Fibroblast of skin of back (primary cell): Measurements from ENCODE around the gene CEP70.
"Not testable (repeated sequence)": the region's sequence is repeated elsewhere in the genome, so short reads cannot be mapped to it uniquely, and the experiment has no call there.

Experiments used
- DNase-seq: peaks from one replicate; pipeline ENCODE4 v3.0.0-alpha.2; 2013

The CEP70 gene

DNA sequence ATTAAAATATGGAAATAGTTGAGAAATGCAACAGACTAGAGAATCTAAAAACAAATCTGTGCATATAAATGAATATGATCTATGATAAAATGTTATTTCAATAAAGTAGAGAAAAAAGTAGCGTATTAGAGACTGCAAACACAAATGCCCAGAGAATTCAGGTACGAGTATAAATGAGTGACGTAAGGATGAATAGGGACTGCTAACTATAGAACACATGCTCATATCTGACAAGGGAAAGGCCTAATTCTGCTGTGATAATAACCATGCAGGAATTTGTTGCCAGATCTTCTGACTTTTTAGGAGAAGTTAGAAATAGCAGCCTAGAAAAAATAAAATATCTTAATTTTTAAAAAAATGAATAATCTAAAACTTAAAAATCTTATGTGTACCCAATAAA lies 86.5 kb downstream of the CEP70 start:
- DNase-seq = no peak

DNA sequence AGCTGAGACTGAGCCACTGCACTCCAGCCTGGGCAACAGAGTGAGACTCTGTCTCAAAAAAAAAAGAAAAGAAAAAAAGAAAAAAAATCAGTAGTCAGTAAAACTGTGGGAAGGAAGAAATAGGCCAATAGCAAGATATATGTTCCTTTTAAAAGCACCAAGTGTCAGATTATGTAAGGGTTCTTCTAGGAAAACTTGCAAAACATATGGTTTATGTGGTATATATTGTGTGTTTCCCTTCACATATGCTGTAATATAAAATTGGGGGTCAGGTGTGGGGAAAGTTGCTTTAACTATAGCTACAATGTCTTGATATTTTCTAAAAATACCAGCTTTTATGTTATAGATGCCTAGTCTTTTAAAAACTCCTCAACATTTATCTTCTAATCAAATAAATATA lies 95.1 kb downstream of the CEP70 start:
- DNase-seq = no peak

DNA sequence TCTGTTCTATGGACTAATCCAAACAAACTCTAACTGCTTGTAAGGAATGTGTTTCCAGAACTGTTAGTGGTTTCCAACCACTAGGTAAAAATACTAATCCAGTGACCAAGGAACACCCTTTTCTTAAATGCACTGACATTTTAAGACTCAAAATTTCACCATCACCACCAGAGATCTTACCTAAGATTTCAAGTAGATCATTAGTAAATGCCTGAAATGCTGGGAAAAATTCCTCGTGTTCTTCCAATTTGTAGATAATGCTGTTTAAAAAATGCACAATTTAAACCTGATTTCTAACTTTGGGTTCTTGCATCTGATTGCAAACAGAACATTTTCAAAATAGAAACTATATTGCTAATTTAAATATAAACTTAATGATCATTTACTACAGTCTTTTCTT lies 96.2 kb downstream of the CEP70 start:
- no peak for DNase-seq

DNA sequence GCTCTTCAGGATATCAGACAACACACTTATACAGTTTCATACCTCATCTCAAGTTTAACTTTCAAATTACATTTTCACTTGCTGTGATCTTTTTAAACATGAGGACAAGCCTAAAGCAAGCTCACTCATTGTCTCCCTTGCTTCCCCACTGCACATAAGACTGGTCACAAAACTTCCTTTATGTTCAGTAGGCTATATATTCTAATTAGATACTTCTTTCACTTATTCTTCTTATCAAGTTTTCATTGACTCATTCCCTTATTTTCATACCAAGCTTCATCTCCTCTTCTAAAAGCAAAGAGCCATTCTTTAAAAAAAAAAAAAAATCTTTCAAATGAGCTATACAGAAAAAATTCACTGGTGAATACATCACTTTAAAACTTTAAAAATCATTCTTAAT lies 97.0 kb downstream of the CEP70 start:
- DNase-seq = no peak

DNA sequence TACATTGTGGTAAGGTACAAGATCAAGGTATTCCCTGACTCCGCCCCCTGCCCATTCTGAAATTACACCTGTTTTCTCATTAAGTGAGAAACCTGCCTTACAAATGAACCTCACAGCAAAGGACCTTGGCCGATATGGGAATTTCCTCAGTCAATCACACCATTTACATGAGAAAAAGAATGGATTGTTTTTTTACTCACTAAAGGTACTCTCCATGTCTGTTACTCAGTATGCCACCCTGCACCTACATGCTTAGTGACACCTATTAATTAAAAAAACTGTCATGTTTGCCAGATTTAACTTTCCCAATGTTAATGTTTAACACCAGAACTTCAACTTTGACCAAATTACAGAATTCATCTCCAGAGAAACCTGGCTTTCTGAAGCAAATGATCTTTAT lies 97.6 kb downstream of the CEP70 start:
- DNase-seq = no peak

DNA sequence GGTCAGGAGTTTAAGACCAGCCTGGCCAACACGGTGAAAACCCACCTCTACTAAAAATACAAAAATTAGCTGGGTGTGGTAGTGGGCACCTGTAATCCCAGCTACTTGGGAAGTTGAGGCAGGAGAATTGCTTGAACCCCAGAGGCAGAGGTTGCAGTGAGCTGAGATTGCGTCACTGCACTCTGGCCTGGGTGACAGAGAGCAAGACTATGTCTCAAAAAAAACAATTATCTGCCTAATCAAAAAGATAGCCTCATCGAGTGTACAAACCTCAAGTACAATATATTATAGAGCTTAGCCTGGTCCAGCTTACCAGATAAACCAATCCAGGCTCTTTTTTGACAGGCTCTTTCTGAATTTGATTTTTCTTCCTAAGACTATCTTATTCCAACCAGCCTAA lies 98.4 kb downstream of the CEP70 start:
- DNase-seq = not testable (repeated sequence)

- no peak for DNase-seq
Observed at GRCh38 chr3:138494607-138494929, 99.5 kb downstream of the CEP70 start.

DNA sequence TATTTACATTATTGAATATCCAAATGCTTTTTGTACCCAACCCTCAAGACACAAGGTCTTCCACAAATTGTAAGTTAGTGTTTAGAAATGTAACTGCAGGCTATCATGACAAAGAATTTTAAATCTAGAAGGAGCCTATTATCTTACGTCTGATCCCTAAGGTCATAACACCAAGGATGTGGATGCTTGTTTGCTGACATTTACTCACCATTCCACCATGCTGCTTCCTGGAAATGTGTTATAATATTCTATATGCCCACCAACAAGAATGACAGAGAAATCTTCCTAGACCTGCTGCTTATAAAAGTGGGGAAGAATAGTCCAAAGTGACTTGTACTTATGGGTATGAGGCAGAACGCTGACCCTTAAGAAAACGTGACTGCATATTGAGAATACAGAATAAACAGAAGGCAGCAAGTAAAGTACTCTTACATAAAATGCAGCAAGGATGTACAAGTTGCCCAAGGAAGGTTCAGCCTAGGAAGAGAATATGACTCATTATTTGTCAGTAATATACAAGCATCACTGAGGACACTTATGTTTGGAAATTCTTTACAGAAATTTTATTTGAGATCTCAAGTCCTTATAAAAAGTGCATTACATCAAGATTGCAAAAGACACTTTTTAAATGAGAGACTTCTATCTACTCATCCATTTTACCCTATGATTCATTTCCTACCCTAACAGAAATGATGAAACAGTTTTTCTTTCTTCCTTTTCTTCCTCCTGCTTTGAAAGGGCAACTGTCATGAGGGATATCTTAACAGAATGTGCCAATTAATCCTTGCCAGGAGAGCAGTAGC lies 100.1 kb downstream of the CEP70 start:
- peak; percentile 65 for DNase-seq

DNA sequence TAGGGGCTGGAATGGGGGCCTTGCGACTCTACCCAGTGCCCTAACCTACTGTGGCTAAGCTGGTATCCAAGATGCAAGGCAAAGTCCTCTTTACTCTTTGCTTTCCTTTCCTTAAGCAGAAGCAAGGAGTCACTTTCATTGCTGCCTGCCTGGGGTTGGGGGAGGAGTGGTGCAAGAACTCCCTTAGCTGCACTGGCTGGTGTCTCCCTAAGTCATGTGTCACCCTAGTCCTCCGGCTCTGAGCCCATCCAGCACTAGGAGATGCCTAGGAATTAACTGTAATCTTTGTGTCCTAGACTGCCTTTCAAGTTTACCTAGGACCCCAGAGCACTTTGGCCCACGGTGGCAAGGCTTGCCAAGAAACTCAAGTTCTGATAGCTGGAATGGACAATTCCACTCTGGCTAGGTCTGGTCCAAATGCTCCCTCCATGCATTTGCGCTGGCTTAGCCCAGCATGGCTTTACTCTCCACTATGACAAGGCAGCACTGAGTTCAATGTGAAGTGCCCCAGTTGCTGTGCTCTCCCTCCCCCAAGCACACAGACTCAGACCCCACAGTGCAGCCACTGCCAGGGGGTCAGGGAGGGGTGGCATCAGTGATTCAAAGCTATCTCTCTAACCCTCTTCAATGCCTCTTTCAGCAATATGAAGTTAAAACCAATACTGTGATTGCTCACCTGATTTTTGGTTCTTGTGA lies 100.9 kb downstream of the CEP70 start:
- no peak for DNase-seq

- DNase-seq = no peak
Observed at GRCh38 chr3:138491971-138492370, 102.1 kb downstream of the CEP70 start.

DNA sequence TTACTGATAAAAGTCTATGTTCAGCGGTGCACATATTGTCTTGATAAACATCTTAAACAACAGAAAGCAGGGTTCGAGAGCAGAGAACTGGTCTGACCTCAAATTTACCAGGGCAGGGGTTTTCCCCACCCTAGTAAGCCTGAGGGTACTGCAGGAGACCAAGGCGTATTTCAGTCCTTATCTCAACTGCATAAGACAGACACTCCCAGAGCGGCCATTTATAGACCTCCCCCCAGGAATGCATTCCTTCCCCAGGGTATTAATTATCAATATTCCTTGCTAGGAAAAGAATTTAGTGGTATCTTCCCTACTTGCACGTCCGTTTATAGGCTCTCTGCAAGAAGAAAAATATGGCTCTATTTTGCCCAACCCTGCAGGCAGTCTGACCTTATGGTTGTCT lies 107.5 kb downstream of the CEP70 start:
- not testable (repeated sequence) for DNase-seq

DNA sequence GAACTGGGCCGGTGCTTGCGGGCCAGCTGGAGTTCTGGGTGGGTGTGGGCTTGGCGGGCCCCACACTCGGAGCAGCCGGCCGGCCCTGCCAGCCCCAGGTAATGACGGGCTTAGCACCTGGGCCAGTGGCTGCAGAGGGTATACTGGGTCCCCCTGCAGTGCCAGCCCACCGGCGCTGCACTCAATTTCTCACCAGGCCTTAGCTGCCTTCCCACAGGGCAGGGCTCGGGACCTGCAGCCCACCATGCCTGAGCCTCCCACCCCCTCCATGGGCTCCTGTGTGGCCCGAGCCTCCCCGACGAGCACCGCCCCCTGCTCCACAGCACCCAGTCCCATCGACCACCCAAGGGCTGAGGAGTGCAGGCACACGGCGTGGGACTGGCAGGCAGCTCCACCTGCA lies 109.4 kb downstream of the CEP70 start:
- not testable (repeated sequence) for DNase-seq

DNA sequence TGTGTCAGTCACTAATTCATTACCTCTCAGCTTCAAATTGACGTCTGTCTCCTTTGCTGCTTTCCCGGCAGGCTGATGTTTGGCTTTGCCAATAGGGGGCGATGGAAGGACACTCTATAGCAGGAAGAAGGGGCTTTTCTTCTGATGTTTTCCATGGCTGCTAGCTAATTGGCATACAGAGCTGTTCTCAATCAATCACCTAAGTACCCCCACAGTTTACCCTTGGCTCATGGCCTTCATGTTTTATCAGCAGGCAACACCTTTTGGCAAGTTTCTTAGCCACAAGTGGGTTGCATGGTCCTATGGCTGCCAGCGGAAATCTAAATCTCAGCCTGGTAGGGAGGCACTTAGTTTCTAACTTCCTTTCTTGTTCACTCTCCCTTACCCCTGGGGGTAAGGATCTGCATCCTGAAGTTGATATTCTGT lies 114.6 kb downstream of the CEP70 start:
- DNase-seq = peak; percentile 45

- DNase-seq = no peak
Observed at GRCh38 chr3:138477801-138478200, 116.3 kb downstream of the CEP70 start.

- DNase-seq = no peak
Observed at GRCh38 chr3:138477120-138477519, 116.9 kb downstream of the CEP70 start.

- no peak for DNase-seq
Observed at GRCh38 chr3:138476526-138476925, 117.5 kb downstream of the CEP70 start.

- DNase-seq = no peak
Observed at GRCh38 chr3:138474163-138474562, 119.9 kb downstream of the CEP70 start.

DNA sequence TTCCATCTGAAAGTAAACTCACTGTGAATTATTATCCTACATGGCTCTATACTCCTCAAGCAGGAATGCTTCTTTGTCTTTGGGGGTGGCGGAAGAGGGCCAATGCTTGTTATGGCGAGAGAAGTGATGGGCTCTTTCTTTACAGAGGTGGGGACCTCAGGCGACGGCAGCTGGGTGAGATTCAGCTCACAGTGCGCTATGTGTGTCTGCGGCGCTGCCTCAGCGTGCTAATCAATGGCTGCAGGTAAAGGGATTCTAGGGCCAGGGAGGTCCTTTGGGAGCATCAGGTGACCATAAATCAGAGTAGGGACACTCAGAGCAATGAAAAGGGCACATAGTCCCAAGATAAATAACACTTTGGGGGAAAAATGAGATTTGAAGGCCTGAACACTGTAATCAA lies 120.7 kb downstream of the CEP70 start:
- DNase-seq = no peak

- no peak for DNase-seq
Observed at GRCh38 chr3:138472141-138472825, 121.8 kb downstream of the CEP70 start.

DNA sequence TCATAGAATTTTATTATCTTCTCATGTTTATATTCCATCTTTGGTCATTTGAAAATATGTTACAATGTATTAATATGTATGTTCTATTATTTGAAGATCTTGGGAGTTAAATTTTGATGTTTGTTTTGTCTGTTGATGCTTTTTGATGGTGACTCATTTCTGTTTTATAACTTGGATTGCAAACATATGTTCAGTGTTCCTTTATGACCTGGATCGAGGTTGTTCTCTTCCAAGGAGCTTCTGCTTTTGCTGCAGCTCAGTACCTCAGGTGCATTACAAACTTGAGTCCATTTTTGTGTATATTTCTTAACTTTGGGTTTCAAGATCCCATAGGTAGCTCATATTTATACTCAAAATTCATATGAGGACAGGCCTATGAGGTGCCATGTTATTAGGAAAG lies 122.6 kb downstream of the CEP70 start:
- DNase-seq = no peak

GRCh38 chr3:138470687-138471086 lies 123.4 kb downstream of the CEP70 start:
- DNase-seq = no peak

GRCh38 chr3:138469874-138470273 lies 124.2 kb downstream of the CEP70 start:
- DNase-seq = no peak

GRCh38 chr3:138468886-138469285 lies 125.2 kb downstream of the CEP70 start:
- DNase-seq = peak; percentile 23

GRCh38 chr3:138468451-138468850 lies 125.6 kb downstream of the CEP70 start:
- DNase-seq = no peak
